Lower leg skin (tissue), 4 donors: ENCODE data around the gene NLRP3. TPM values are rescaled to one million over a fixed set of nuclear protein-coding genes. Genes with fewer than 3 reads are reported as not detected.
"Not testable (repeated sequence)": the region's sequence is repeated elsewhere in the genome, so short reads cannot be mapped to it uniquely, and the experiment has no call there.

Experiments used
- DNase-seq, 2 donors: peaks; one replicate each; pipeline ENCODE4 v3.0.0-alpha.2; 2019; ENCODE audit warnings: low spot score in 2 of 2
- H3K4me3 ChIP-seq: fragments of 200-600 bp; sonication (generic); 2 replicates; pipeline ENCODE4 v1.5.1; 2017; ENCODE audit warnings: mild to moderate bottlenecking, low read depth; ENCODE audit not compliant: poor library complexity, severe bottlenecking
- CTCF ChIP-seq, 3 donors: fragments of 450-650 bp; IDR thresholded peaks; one replicate each; pipeline ENCODE4 v1.5.1; 2016; ENCODE audit warnings: antibody characterized with exemption in 3 of 3, mild to moderate bottlenecking in 3 of 3, moderate library complexity in 2 of 3
- POLR2A ChIP-seq, 2 donors: fragments of 450-650 bp; IDR thresholded peaks; one replicate each; pipeline ENCODE4 v1.6.1; 2016 to 2017; ENCODE audit warnings: antibody characterized with exemption in 2 of 2, mild to moderate bottlenecking in 1 of 2, moderate library complexity in 1 of 2
- WGBS, 2 donors: methylation state at CpG; one replicate each; pipeline ENCODE4 v1.1.5; 2018; 5-methylcytosine and 5-hydroxymethylcytosine counted together
- intact Hi-C: fragments of 100-400 bp; cut with DNase I; formaldehyde crosslinking; loops from one replicate; pipeline ENCODE4 v1.15.0; 2023; ENCODE audit warnings: low total_unique reads
- total RNA-seq, 4 donors: library from RNA; depleted of rRNA; stranded (reverse); fragments of >200 nt; gene quantifications; one replicate each; pipeline ENCODE4 v1.1.0, GENCODE V29; 2016

NLRP3 gene
- total RNA-seq, 4 donors from 2014 or later, result 0.13 to 1.2 (median 0.32) TPM

GRCh38 chr1:247459507-247459906, 43.5 kb downstream of the NLRP3 start:
- 74% methylated on average over 7 of the region's 7 CpGs for WGBS, 2 donors
- DNase-seq, result no peak

GRCh38 chr1:247465796-247466195, 49.8 kb downstream of the NLRP3 start:
- H3K4me3 ChIP-seq, result no peak overlapping the region
- no peak for DNase-seq
- intact Hi-C loops, result no loop called here
- 66 to 68% methylated on average over 6 of the region's 6 CpGs for WGBS, 2 donors
- TF ChIP-seq POLR2A (IDR thresholded peaks at IDR 0.05) (no peak), CTCF (IDR thresholded peaks at IDR 0.05) (no peak)

More at GRCh38 chr1:247459507-247459906, 43.5 kb downstream of the NLRP3 start:
- H3K4me3 ChIP-seq, result no peak overlapping the region
- TF ChIP-seq CTCF (IDR thresholded peaks at IDR 0.05), result no peak
- intact Hi-C loops, result no loop called here

- intact Hi-C loops, result no loop called here
- H3K4me3 ChIP-seq, result no peak overlapping the region
- 58 to 66% methylated on average over 2 of the region's 2 CpGs for WGBS, 2 donors
- no peak for DNase-seq
- TF ChIP-seq POLR2A (IDR thresholded peaks at IDR 0.05) (no peak), CTCF (IDR thresholded peaks at IDR 0.05) (no peak)
Measured at GRCh38 chr1:247467129-247467528, 51.2 kb downstream of the NLRP3 start.

- H3K4me3 ChIP-seq, result no peak overlapping the region
- intact Hi-C loops, result no loop called here
- TF ChIP-seq POLR2A (IDR thresholded peaks at IDR 0.05) (no peak), CTCF (IDR thresholded peaks at IDR 0.05) (no peak)
- no peak for DNase-seq
- 78 to 82% methylated on average over 5 of the region's 5 CpGs for WGBS, 2 donors
Measured at GRCh38 chr1:247468481-247469140, 52.6 kb downstream of the NLRP3 start.

GRCh38 chr1:247469141-247469535, 53.2 kb downstream of the NLRP3 start:
- TF ChIP-seq POLR2A (IDR thresholded peaks at IDR 0.05) (no peak), CTCF (IDR thresholded peaks at IDR 0.05) (no peak)
- DNase-seq, result no peak
- 71 to 82% methylated on average over 5 of the region's 5 CpGs for WGBS, 2 donors
- intact Hi-C loops, result no loop called here
- H3K4me3 ChIP-seq, result no peak overlapping the region

GRCh38 chr1:247470942-247471429, 55.0 kb downstream of the NLRP3 start:
- WGBS, 2 donors, result 65 to 72% methylated on average over 11 to 16 of the region's 16 CpGs
- DNase-seq, intact Hi-C loops, H3K4me3 ChIP-seq: not testable (repeated sequence)
